HEK293 (cell line): ENCODE data around the gene MTOR.

ENCODE experiments used
- AEBP2 ChIP-seq: fragments of 450-650 bp; formaldehyde crosslinking; IDR thresholded peaks from 2 replicates; pipeline ENCODE4 v1.5.1; 2016; ENCODE audit warnings: missing biosample characterization, missing genetic modification characterization, borderline replicate concordance
- CTCF ChIP-seq: fragments of 450-650 bp; formaldehyde crosslinking; IDR thresholded peaks from 2 replicates; pipeline ENCODE4 v1.5.1; 2016; ENCODE audit warnings: missing biosample characterization, missing genetic modification characterization
- ZBTB11 ChIP-seq: fragments of 450-650 bp; formaldehyde crosslinking; conservative IDR thresholded peaks from 2 replicates; pipeline ENCODE4 v1.5.1; 2016; ENCODE audit warnings: low read depth, missing biosample characterization, missing genetic modification characterization
- ZNF157 ChIP-seq: fragments of 450-650 bp; formaldehyde crosslinking; IDR thresholded peaks from 2 replicates; pipeline ENCODE4 v1.5.1; 2016; ENCODE audit warnings: missing biosample characterization, missing genetic modification characterization
- ZNF623 ChIP-seq: fragments of 450-650 bp; formaldehyde crosslinking; IDR thresholded peaks from 2 replicates; pipeline ENCODE4 v1.5.1; 2016; ENCODE audit warnings: missing biosample characterization, missing genetic modification characterization
- ZNF629 ChIP-seq: fragments of 450-650 bp; formaldehyde crosslinking; IDR thresholded peaks from 2 replicates; pipeline ENCODE4 v1.5.1; 2017; ENCODE audit warnings: missing biosample characterization, missing genetic modification characterization
- ZSCAN18 ChIP-seq: fragments of 450-650 bp; formaldehyde crosslinking; IDR thresholded peaks from 2 replicates; pipeline ENCODE4 v1.5.1; 2016; ENCODE audit warnings: missing biosample characterization, missing genetic modification characterization

GRCh38 chr1:11273595-11274234 lies 11.4 kb upstream of the MTOR start:
- TF ChIP-seq CTCF (tag by site-specific recombination) (no peak), ZNF157 (tag by site-specific recombination) (no peak), ZNF629 (no peak), ZNF623 (no peak), AEBP2 (tag by site-specific recombination) (no peak), ZBTB11 (tag by site-specific recombination) (no peak), ZSCAN18 (tag by site-specific recombination) (no peak)
